WTC11 (cell line): ENCODE data around the gene INPP4B. TPM values are rescaled to one million over a fixed set of nuclear protein-coding genes. Genes with fewer than 3 reads are reported as not detected.

Experiments used
- ATAC-seq: fragments of 200-7000 bp; cut with Tn5 transposase; 2 replicates; pipeline ENCODE4 v1.10.0; 2021; ENCODE audit warnings: mild to moderate bottlenecking, moderate library complexity
- CTCF ChIA-PET: fragments of 300-600 bp; sonication (Branson Sonifier 250); formaldehyde crosslinking; loops from one replicate; lab custom pipeline; 2021; ENCODE audit warnings: antibody characterized with exemption; lab: Charles Lee
- POLR2A ChIA-PET: fragments of 350-600 bp; sonication (Branson Sonifier 250); formaldehyde crosslinking; loops from one replicate; lab custom pipeline; 2021; ENCODE audit warnings: antibody characterized with exemption; lab: Charles Lee
- DNase-seq: peaks from one replicate; pipeline ENCODE4 v3.0.0; 2021; ENCODE audit warnings: low spot score
- H3K27ac Mint-ChIP-seq: 2 replicates; pipeline ENCODE4 v1.8.0; 2021; ENCODE audit warnings: mixed read lengths
- H3K27me3 Mint-ChIP-seq: 2 replicates; pipeline ENCODE4 v1.8.0; 2021; ENCODE audit warnings: low read depth, mild to moderate bottlenecking, moderate library complexity, mixed read lengths
- H3K36me3 Mint-ChIP-seq: 2 replicates; pipeline ENCODE4 v1.8.0; 2021; ENCODE audit warnings: mixed read lengths
- H3K4me1 Mint-ChIP-seq: 2 replicates; pipeline ENCODE4 v1.8.0; 2022; ENCODE audit warnings: mixed read lengths
- H3K4me3 Mint-ChIP-seq: 2 replicates; pipeline ENCODE4 v1.8.0; 2021; ENCODE audit warnings: mild to moderate bottlenecking, moderate library complexity, mixed read lengths
- H3K9me3 Mint-ChIP-seq: 2 replicates; pipeline ENCODE4 v1.8.0; 2021; ENCODE audit warnings: mixed read lengths
- E2F1 ChIP-seq: sonication (generic); formaldehyde crosslinking; IDR thresholded peaks from 2 replicates; pipeline ENCODE4 v1.8.0; 2022; ENCODE audit warnings: mild to moderate bottlenecking, missing genetic modification reagents
- HMGA2 ChIP-seq: fragments of 250-450 bp; sonication (Bioruptor Pico); IDR thresholded peaks from 2 replicates; pipeline ENCODE4 v1.4.0; 2021; ENCODE audit warnings: mild to moderate bottlenecking, moderate library complexity
- HMGXB4 ChIP-seq: sonication (generic); formaldehyde crosslinking; IDR thresholded peaks from 2 replicates; pipeline ENCODE4 v1.8.1; 2023; ENCODE audit warnings: mild to moderate bottlenecking, moderate library complexity, missing genetic modification reagents
- JUN ChIP-seq: sonication (generic); formaldehyde crosslinking; IDR thresholded peaks from 2 replicates; pipeline ENCODE4 v1.8.0; 2023; ENCODE audit warnings: mild to moderate bottlenecking, missing genetic modification reagents
- NR3C1 ChIP-seq: sonication (generic); formaldehyde crosslinking; conservative IDR thresholded peaks from 2 replicates; pipeline ENCODE4 v1.8.1; 2023; ENCODE audit warnings: low read depth, mild to moderate bottlenecking, missing genetic modification reagents
- OVOL2 ChIP-seq: fragments of 250-450 bp; sonication (Bioruptor Pico); IDR thresholded peaks from 2 replicates; pipeline ENCODE4 v1.9.0; 2021; ENCODE audit warnings: mild to moderate bottlenecking, borderline replicate concordance
- STAT6 ChIP-seq: sonication (generic); formaldehyde crosslinking; conservative IDR thresholded peaks from 2 replicates; pipeline ENCODE4 v1.8.1; 2023; ENCODE audit warnings: mild to moderate bottlenecking, low read depth, missing genetic modification reagents, moderate library complexity
- TEAD1 ChIP-seq: sonication (generic); formaldehyde crosslinking; IDR thresholded peaks from 2 replicates; pipeline ENCODE4 v1.8.0; 2022; ENCODE audit warnings: mild to moderate bottlenecking, missing genetic modification reagents
- TP53 ChIP-seq: sonication (generic); formaldehyde crosslinking; IDR thresholded peaks from 2 replicates; pipeline ENCODE4 v1.8.1; 2023; ENCODE audit warnings: mild to moderate bottlenecking, missing genetic modification reagents
- ZNF281 ChIP-seq: sonication (generic); formaldehyde crosslinking; IDR thresholded peaks from 2 replicates; pipeline ENCODE4 v1.8.0; 2023; ENCODE audit warnings: mild to moderate bottlenecking, missing genetic modification reagents
- ZNF396 ChIP-seq: fragments of 250-450 bp; sonication (Bioruptor Pico); IDR thresholded peaks from 2 replicates; pipeline ENCODE4 v1.8.0; 2021; ENCODE audit warnings: mild to moderate bottlenecking, moderate library complexity, borderline replicate concordance
- ZNF423 ChIP-seq: fragments of 250-450 bp; sonication (Bioruptor Pico); IDR thresholded peaks from 2 replicates; pipeline ENCODE4 v2.1.2; 2022; ENCODE audit warnings: mild to moderate bottlenecking, moderate library complexity
- ZNF512 ChIP-seq: sonication (generic); formaldehyde crosslinking; IDR thresholded peaks from 2 replicates; pipeline ENCODE4 v1.8.1; 2022; ENCODE audit warnings: missing genetic modification reagents, borderline replicate concordance
- total RNA-seq: library from RNA; stranded (reverse); gene quantifications from 3 replicates; pipeline ENCODE4 v1.2.3, GENCODE V29; 2021
- TF ChIP-seq, protein P1 (sequence below): fragments of 250-450 bp; sonication (Bioruptor Pico); IDR thresholded peaks from 2 replicates; pipeline ENCODE4 v1.9.0; 2021; ENCODE audit warnings: mild to moderate bottlenecking, borderline replicate concordance
- TF ChIP-seq, protein P2 (sequence below): sonication (generic); formaldehyde crosslinking; IDR thresholded peaks from 2 replicates; pipeline ENCODE4 v1.8.1; 2022; ENCODE audit warnings: mild to moderate bottlenecking, moderate library complexity, missing genetic modification reagents
- TF ChIP-seq, protein P3 (sequence below): fragments of 250-450 bp; sonication (Bioruptor Pico); IDR thresholded peaks from 2 replicates; pipeline ENCODE4 v1.9.0; 2021; ENCODE audit warnings: mild to moderate bottlenecking

The INPP4B gene
- total RNA-seq, 1 experiment from 2014 or later: 0.92 TPM

DNA sequence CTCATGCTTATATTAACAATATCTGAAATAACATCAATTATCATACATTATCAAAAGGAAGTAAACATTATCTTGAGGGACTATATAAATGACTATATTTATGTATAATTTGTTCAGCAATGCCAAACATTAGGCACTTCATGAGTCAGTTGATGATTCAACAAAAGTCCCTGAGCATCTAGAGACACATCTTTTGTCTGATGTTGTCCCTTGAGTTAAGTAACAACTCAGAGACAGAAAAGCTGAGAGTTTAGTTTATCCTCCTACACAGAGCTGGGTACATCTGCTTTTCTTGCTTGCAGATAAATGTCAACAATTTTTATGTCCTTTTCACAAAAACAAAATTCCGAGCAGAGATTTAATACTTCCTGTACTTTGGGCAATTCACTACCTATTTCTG is 311.1 kb downstream of the INPP4B start (continued):
- TF ChIP-seq, protein P1, sequence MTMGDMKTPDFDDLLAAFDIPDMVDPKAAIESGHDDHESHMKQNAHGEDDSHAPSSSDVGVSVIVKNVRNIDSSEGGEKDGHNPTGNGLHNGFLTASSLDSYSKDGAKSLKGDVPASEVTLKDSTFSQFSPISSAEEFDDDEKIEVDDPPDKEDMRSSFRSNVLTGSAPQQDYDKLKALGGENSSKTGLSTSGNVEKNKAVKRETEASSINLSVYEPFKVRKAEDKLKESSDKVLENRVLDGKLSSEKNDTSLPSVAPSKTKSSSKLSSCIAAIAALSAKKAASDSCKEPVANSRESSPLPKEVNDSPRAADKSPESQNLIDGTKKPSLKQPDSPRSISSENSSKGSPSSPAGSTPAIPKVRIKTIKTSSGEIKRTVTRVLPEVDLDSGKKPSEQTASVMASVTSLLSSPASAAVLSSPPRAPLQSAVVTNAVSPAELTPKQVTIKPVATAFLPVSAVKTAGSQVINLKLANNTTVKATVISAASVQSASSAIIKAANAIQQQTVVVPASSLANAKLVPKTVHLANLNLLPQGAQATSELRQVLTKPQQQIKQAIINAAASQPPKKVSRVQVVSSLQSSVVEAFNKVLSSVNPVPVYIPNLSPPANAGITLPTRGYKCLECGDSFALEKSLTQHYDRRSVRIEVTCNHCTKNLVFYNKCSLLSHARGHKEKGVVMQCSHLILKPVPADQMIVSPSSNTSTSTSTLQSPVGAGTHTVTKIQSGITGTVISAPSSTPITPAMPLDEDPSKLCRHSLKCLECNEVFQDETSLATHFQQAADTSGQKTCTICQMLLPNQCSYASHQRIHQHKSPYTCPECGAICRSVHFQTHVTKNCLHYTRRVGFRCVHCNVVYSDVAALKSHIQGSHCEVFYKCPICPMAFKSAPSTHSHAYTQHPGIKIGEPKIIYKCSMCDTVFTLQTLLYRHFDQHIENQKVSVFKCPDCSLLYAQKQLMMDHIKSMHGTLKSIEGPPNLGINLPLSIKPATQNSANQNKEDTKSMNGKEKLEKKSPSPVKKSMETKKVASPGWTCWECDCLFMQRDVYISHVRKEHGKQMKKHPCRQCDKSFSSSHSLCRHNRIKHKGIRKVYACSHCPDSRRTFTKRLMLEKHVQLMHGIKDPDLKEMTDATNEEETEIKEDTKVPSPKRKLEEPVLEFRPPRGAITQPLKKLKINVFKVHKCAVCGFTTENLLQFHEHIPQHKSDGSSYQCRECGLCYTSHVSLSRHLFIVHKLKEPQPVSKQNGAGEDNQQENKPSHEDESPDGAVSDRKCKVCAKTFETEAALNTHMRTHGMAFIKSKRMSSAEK (CRISPR knock-in tag): no peak
- TF ChIP-seq ZNF281 (CRISPR knock-in tag): no peak
- no peak for TF ChIP-seq NR3C1
- TF ChIP-seq ZNF423 (CRISPR knock-in tag): no peak

GRCh38 chr4:142532054-142532453 is 314.0 kb downstream of the INPP4B start:
- Mint-ChIP-seq H3K27me3 (peaks cover 3% of the 10 kb centered on the region; the same call in 1 of the 2 replicates), H3K4me3 (no peak overlapping the region), H3K9me3 (peaks cover 7% of the 10 kb centered on the region), H3K36me3 (no peaks in the 10 kb centered on the region), H3K4me1 (peaks cover 13% of the 10 kb centered on the region), H3K27ac (peak overlapping the region; percentile 38; the same call in 1 of the 2 replicates)
- DNase-seq (no peak), ATAC-seq (peak; percentile 74)
- CTCF ChIA-PET: no interaction called here
- POLR2A ChIA-PET: no interaction called here
- TF ChIP-seq, protein P2, sequence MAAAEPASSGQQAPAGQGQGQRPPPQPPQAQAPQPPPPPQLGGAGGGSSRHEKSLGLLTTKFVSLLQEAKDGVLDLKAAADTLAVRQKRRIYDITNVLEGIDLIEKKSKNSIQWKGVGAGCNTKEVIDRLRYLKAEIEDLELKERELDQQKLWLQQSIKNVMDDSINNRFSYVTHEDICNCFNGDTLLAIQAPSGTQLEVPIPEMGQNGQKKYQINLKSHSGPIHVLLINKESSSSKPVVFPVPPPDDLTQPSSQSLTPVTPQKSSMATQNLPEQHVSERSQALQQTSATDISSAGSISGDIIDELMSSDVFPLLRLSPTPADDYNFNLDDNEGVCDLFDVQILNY (CRISPR knock-in tag): no peak
- TF ChIP-seq, protein P3, sequence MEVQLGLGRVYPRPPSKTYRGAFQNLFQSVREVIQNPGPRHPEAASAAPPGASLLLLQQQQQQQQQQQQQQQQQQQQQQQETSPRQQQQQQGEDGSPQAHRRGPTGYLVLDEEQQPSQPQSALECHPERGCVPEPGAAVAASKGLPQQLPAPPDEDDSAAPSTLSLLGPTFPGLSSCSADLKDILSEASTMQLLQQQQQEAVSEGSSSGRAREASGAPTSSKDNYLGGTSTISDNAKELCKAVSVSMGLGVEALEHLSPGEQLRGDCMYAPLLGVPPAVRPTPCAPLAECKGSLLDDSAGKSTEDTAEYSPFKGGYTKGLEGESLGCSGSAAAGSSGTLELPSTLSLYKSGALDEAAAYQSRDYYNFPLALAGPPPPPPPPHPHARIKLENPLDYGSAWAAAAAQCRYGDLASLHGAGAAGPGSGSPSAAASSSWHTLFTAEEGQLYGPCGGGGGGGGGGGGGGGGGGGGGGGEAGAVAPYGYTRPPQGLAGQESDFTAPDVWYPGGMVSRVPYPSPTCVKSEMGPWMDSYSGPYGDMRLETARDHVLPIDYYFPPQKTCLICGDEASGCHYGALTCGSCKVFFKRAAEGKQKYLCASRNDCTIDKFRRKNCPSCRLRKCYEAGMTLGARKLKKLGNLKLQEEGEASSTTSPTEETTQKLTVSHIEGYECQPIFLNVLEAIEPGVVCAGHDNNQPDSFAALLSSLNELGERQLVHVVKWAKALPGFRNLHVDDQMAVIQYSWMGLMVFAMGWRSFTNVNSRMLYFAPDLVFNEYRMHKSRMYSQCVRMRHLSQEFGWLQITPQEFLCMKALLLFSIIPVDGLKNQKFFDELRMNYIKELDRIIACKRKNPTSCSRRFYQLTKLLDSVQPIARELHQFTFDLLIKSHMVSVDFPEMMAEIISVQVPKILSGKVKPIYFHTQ: no peak
- no peak for TF ChIP-seq ZNF396 (CRISPR knock-in tag)
- TF ChIP-seq NR3C1: no peak
- no peak for TF ChIP-seq STAT6 (CRISPR knock-in tag)
- no peak for TF ChIP-seq JUN (CRISPR knock-in tag)
- TF ChIP-seq TP53 (CRISPR knock-in tag): no peak
- no peak for TF ChIP-seq OVOL2 (CRISPR knock-in tag)
- TF ChIP-seq HMGA2: no peak
- no peak for TF ChIP-seq TEAD1 (CRISPR knock-in tag)
- TF ChIP-seq E2F1 (CRISPR knock-in tag): no peak
- no peak for TF ChIP-seq HMGXB4 (CRISPR knock-in tag)
- TF ChIP-seq ZNF512 (CRISPR knock-in tag): no peak
